Measurements from ENCODE around the gene TMC5.

TMC5 gene

DNA sequence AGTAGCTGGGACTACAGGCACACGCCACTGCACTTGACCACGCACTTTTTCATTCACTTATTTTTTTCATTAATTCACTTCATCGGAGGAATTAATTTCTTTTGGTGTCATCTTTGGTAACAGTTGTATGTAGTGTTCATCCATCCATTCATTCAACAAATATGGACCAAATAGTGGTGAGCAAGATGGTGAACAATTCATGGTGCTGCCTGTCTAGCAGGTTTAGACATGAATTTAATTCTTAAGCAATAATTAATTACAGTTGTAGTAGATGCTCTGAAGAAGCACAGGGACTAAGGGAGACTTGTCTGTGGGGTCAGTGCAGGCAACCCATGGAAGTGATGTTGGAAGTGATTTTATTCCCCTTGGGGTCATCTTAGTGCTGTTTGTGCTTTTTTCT lies 81.8 kb downstream of the TMC5 start:
- H4K91ac ChIP-seq (ENCODE audit: low read depth, low read length): no peak overlapping the region

DNA sequence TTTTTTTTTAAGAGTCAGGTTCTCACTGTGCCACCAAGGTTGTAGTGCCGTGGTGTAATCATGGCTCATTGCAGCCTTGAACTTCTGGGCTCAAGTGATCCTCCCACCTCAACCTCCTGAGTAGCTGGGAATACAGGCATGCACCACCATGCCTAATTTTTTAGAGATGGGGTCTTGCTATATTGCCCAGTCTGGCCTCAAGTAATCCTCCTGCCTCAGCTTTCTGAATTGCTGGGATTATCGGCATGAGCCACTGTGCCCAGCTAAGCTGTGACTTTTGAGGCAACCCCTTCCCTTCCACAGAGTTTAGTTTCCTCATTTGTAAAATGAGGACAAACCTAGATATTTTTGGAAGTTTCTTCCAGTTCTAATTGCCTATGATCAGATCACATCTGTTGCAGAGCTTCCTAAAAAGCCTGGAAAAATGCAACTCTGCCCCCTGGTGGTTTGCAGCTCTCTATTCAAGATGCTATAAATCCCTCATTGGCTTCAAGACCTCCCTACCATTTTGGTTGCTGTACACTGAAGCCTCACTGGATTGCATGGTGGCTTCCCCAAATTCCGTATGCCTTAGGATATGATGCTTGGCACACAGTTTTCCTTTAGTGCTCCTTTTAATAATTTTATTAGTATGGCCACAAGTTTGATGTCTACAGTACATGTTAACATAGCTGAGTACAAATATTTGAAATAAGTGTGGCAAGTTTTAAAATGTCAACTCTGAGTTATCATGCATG lies 84.9 kb downstream of the TMC5 start:
- Histone ChIP-seq H2BK5ac (ENCODE audit: low read depth, low read length, poor library complexity) (no peak overlapping the region), H3K9ac (ENCODE audit: low read length) (no peak overlapping the region), H2BK12ac (ENCODE audit: low read length) (no peak overlapping the region), H3K79me2 (ENCODE audit: control insufficient read depth, insufficient read depth, low read length, poor library complexity) (no peaks in the 10 kb centered on the region), H4K12ac (ENCODE audit: low read depth, low read length) (no peak overlapping the region), H3K4me2 (ENCODE audit: low read length) (no peak overlapping the region), H3K14ac (ENCODE audit: low read length) (no peak overlapping the region), H2BK120ac (ENCODE audit: insufficient read depth, low read length, poor library complexity) (no peak overlapping the region), H3K27me3 (ENCODE audit: insufficient read depth, low read length) (no peaks in the 10 kb centered on the region), H2AFZ (ENCODE audit: insufficient read depth, low read length, poor library complexity) (no peak overlapping the region), H3K27ac (ENCODE audit: low read depth, low read length) (no peak overlapping the region), H3K4me1 (ENCODE audit: control insufficient read depth in 1 of 2, insufficient read depth in 2 of 2, low read length in 2 of 2) (no peaks in the 10 kb centered on the region), H3K4me3 (ENCODE audit: low read depth, low read length) (no peak overlapping the region), H2AK5ac (ENCODE audit: low read length) (no peak overlapping the region), H3K4ac (ENCODE audit: low read depth, low read length) (no peak overlapping the region), H3K18ac (ENCODE audit: low read length) (no peak overlapping the region), H4K91ac (ENCODE audit: low read depth, low read length) (no peak overlapping the region), H3K79me1 (ENCODE audit: low read length) (no peaks in the 10 kb centered on the region), H3K23ac (ENCODE audit: low read length) (no peak overlapping the region), H3K9me3 (ENCODE audit: insufficient read depth, low read depth, low read length) (no peaks in the 10 kb centered on the region), H4K8ac (ENCODE audit: low read depth, low read length) (no peak overlapping the region), H3K36me3 (ENCODE audit: control insufficient read depth in 1 of 2, insufficient read depth in 2 of 2, low read length in 2 of 2) (peaks cover 11 to 24% of the 10 kb centered on the region in 2 experiments)
- peak; percentile 56 to 90 for DNase-seq
- WGBS (ENCODE audit: extremely low coverage, insufficient coverage, insufficient read length): no CpG with 5 or more reads among the region's 3 CpGs

More for the DNA sequence above, 81.8 kb downstream of the TMC5 start:
- no peaks in the 10 kb centered on the region for H3K27me3 ChIP-seq (ENCODE audit: insufficient read depth, low read length)
- WGBS (ENCODE audit: extremely low coverage, insufficient coverage, insufficient read length): no CpG with 5 or more reads among the region's 3 CpGs
- H2BK5ac ChIP-seq (ENCODE audit: low read depth, low read length, poor library complexity): no peak overlapping the region
- no peak overlapping the region for H3K27ac ChIP-seq (ENCODE audit: low read depth, low read length)
- H2AFZ ChIP-seq (ENCODE audit: insufficient read depth, low read length, poor library complexity): no peak overlapping the region
- no peak overlapping the region for H3K18ac ChIP-seq (ENCODE audit: low read length)
- H3K14ac ChIP-seq (ENCODE audit: low read length): no peak overlapping the region
- no peak for DNase-seq
- no peaks in the 10 kb centered on the region for H3K4me1 ChIP-seq (ENCODE audit: control insufficient read depth in 1 of 2, insufficient read depth in 2 of 2, low read length in 2 of 2)
- H3K23ac ChIP-seq (ENCODE audit: low read length): no peak overlapping the region
- no peak overlapping the region for H4K12ac ChIP-seq (ENCODE audit: low read depth, low read length)
- H3K79me1 ChIP-seq (ENCODE audit: low read length): no peaks in the 10 kb centered on the region
- H3K79me2 ChIP-seq (ENCODE audit: control insufficient read depth, insufficient read depth, low read length, poor library complexity): no peaks in the 10 kb centered on the region
- no peak overlapping the region for H4K8ac ChIP-seq (ENCODE audit: low read depth, low read length)
- H2BK12ac ChIP-seq (ENCODE audit: low read length): no peak overlapping the region
- H3K36me3 ChIP-seq (ENCODE audit: control insufficient read depth in 1 of 2, insufficient read depth in 2 of 2, low read length in 2 of 2): peaks cover 14 to 24% of the 10 kb centered on the region in 2 experiments
- H3K9me3 ChIP-seq (ENCODE audit: insufficient read depth, low read depth, low read length): no peaks in the 10 kb centered on the region
- H3K4ac ChIP-seq (ENCODE audit: low read depth, low read length): no peak overlapping the region
- no peak overlapping the region for H2AK5ac ChIP-seq (ENCODE audit: low read length)
- no peak overlapping the region for H3K4me3 ChIP-seq (ENCODE audit: low read depth, low read length)
- H3K4me2 ChIP-seq (ENCODE audit: low read length): no peak overlapping the region
- H2BK120ac ChIP-seq (ENCODE audit: insufficient read depth, low read length, poor library complexity): no peak overlapping the region
- no peak overlapping the region for H3K9ac ChIP-seq (ENCODE audit: low read length)

DNA sequence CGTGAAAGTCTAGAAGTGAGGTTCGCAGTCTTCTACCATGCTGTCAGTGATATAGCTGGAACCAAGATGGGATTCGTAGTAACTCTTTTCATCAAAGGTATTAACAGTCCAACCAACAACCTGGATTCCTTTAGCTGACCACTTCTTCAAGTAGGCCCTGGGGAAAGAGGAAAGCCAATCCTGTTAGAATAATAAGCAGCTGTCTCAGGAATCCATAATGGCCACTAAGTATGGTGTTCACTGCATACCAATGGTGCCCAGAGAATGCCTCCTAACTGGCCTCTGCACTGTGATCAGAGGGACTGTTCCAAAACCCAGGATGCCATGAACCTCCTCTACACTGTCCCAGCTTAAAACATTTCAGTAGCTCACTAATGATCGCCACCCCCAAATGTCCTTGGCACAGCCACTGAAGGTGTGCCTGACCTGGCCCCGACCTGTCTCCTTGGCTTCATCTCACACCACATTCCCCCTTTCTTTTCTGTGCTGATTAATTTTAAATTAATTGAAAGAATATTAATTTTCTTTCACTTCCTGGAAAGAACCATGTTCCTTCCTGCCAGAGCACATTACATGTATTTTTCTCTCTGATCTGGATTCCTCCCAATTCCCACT lies 85.9 kb downstream of the TMC5 start:
- Histone ChIP-seq H3K9me3 (ENCODE audit: insufficient read depth, low read depth, low read length) (no peaks in the 10 kb centered on the region), H3K4ac (ENCODE audit: low read depth, low read length) (no peak overlapping the region), H2BK5ac (ENCODE audit: low read depth, low read length, poor library complexity) (no peak overlapping the region), H4K8ac (ENCODE audit: low read depth, low read length) (no peak overlapping the region), H3K9ac (ENCODE audit: low read length) (no peak overlapping the region), H3K27ac (ENCODE audit: low read depth, low read length) (no peak overlapping the region), H3K23ac (ENCODE audit: low read length) (no peak overlapping the region), H3K79me2 (ENCODE audit: control insufficient read depth, insufficient read depth, low read length, poor library complexity) (no peaks in the 10 kb centered on the region), H3K4me2 (ENCODE audit: low read length) (no peak overlapping the region), H2AK5ac (ENCODE audit: low read length) (no peak overlapping the region), H3K27me3 (ENCODE audit: insufficient read depth, low read length) (no peaks in the 10 kb centered on the region), H2AFZ (ENCODE audit: insufficient read depth, low read length, poor library complexity) (no peak overlapping the region), H4K12ac (ENCODE audit: low read depth, low read length) (no peak overlapping the region), H2BK120ac (ENCODE audit: insufficient read depth, low read length, poor library complexity) (no peak overlapping the region), H3K18ac (ENCODE audit: low read length) (no peak overlapping the region), H3K4me1 (ENCODE audit: control insufficient read depth in 1 of 2, insufficient read depth in 2 of 2, low read length in 2 of 2) (no peaks in the 10 kb centered on the region), H2BK12ac (ENCODE audit: low read length) (no peak overlapping the region), H3K14ac (ENCODE audit: low read length) (no peak overlapping the region), H3K36me3 (ENCODE audit: control insufficient read depth in 1 of 2, insufficient read depth in 2 of 2, low read length in 2 of 2) (peaks cover 11 to 24% of the 10 kb centered on the region in 2 experiments), H3K79me1 (ENCODE audit: low read length) (no peaks in the 10 kb centered on the region), H3K4me3 (ENCODE audit: low read depth, low read length) (no peak overlapping the region), H4K91ac (ENCODE audit: low read depth, low read length) (no peak overlapping the region)
- no CpG with 5 or more reads among the region's 5 CpGs for WGBS (ENCODE audit: extremely low coverage, insufficient coverage, insufficient read length)
- DNase-seq: no peak

DNA sequence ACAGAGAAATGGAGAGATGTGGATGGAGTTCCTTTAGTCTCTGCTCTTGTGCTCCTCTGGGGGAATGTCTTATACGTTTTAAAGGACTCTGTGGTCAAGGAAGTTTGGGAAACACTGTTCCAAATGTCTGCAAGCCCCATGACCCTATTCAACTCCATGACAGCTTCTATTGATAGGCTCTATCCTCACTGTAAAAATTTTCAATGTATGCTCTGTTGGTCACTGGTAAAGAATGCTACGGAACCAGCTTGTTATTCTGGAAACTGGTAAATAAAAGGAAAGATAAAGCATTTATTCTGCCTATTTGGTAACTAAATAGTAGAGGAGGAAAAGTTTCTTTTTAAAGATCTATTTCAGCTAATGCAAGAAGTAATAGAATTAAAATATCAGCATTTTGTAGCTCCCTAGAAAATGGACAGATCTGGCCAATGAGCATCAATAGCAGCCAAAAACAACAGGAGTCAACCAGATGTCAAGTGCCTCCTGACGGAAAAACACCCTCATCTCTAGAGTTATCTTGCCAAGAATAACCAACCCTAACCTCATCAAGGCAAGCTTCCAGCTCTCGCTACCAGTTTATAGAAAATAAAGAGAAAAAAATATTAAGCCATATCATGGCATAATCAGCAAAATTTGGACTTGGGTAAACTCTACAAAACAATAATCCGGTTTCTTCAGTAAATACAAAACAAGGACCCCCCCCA lies 88.1 kb downstream of the TMC5 start:
- no peaks in the 10 kb centered on the region for H3K79me1 ChIP-seq (ENCODE audit: low read length)
- H3K9ac ChIP-seq (ENCODE audit: low read length): no peak overlapping the region
- no peak overlapping the region for H2BK12ac ChIP-seq (ENCODE audit: low read length)
- H4K8ac ChIP-seq (ENCODE audit: low read depth, low read length): no peak overlapping the region
- H4K12ac ChIP-seq (ENCODE audit: low read depth, low read length): no peak overlapping the region
- WGBS (ENCODE audit: extremely low coverage, insufficient coverage, insufficient read length): no CpG with 5 or more reads among the region's 5 CpGs
- no peak overlapping the region for H2BK5ac ChIP-seq (ENCODE audit: low read depth, low read length, poor library complexity)
- H3K4me3 ChIP-seq (ENCODE audit: low read depth, low read length): no peak overlapping the region
- H3K23ac ChIP-seq (ENCODE audit: low read length): no peak overlapping the region
- H3K4me1 ChIP-seq (ENCODE audit: control insufficient read depth in 1 of 2, insufficient read depth in 2 of 2, low read length in 2 of 2): no peaks in the 10 kb centered on the region
- H2BK120ac ChIP-seq (ENCODE audit: insufficient read depth, low read length, poor library complexity): no peak overlapping the region
- no peak overlapping the region for H2AFZ ChIP-seq (ENCODE audit: insufficient read depth, low read length, poor library complexity)
- no peak overlapping the region for H3K4me2 ChIP-seq (ENCODE audit: low read length)
- H3K9me3 ChIP-seq (ENCODE audit: insufficient read depth, low read depth, low read length): no peaks in the 10 kb centered on the region
- H3K18ac ChIP-seq (ENCODE audit: low read length): no peak overlapping the region
- H3K36me3 ChIP-seq (ENCODE audit: control insufficient read depth in 1 of 2, insufficient read depth in 2 of 2, low read length in 2 of 2): peaks cover 13 to 24% of the 10 kb centered on the region in 2 experiments
- H3K4ac ChIP-seq (ENCODE audit: low read depth, low read length): no peak overlapping the region
- no peaks in the 10 kb centered on the region for H3K79me2 ChIP-seq (ENCODE audit: control insufficient read depth, insufficient read depth, low read length, poor library complexity)
- no peak overlapping the region for H4K91ac ChIP-seq (ENCODE audit: low read depth, low read length)
- DNase-seq: peak; percentile 40 to 77
- no peak overlapping the region for H3K14ac ChIP-seq (ENCODE audit: low read length)
- no peak overlapping the region for H2AK5ac ChIP-seq (ENCODE audit: low read length)
- H3K27me3 ChIP-seq (ENCODE audit: insufficient read depth, low read length): no peaks in the 10 kb centered on the region
- no peak overlapping the region for H3K27ac ChIP-seq (ENCODE audit: low read depth, low read length)
